Neuron (in vitro differentiated cells): Measurements from ENCODE around the gene CELA1.

Experiments
- H2AFZ ChIP-seq: one replicate; pipeline ENCODE4 v1.6.1; 2013; ENCODE audit warnings: low read depth, mild to moderate bottlenecking, inconsistent platforms, low read length, moderate library complexity
- H3K27me3 ChIP-seq: one replicate; pipeline ENCODE4 v1.6.1; 2013; ENCODE audit warnings: low read length; ENCODE audit not compliant: insufficient read depth
- H3K36me3 ChIP-seq: one replicate; pipeline ENCODE4 v1.6.1; 2013; ENCODE audit warnings: low read length; ENCODE audit not compliant: insufficient read depth
- H3K4me1 ChIP-seq: one replicate; pipeline ENCODE4 v1.6.1; 2013; ENCODE audit warnings: low read length; ENCODE audit not compliant: insufficient read depth
- H3K4me3 ChIP-seq: 2 replicates; pipeline ENCODE4 v1.5.1; 2013; ENCODE audit warnings: mild to moderate bottlenecking, low read length, moderate library complexity
- H3K9me3 ChIP-seq: one replicate; pipeline ENCODE4 v1.6.1; 2013; ENCODE audit warnings: low read length

CELA1 gene

GRCh38 chr12:51369581-51369980, 23.1 kb upstream of the CELA1 start:
- peaks cover 8% of the 10 kb centered on the region for H3K4me1 ChIP-seq
- H3K4me3 ChIP-seq, result no peak overlapping the region
- no peaks in the 10 kb centered on the region for H3K36me3 ChIP-seq
- H3K9me3 ChIP-seq, result no peaks in the 10 kb centered on the region
- H3K27me3 ChIP-seq, result no peaks in the 10 kb centered on the region
- H2AFZ ChIP-seq, result no peak overlapping the region

GRCh38 chr12:51368640-51369517, 22.4 kb upstream of the CELA1 start:
- no peak overlapping the region for H2AFZ ChIP-seq
- H3K36me3 ChIP-seq, result no peaks in the 10 kb centered on the region
- H3K9me3 ChIP-seq, result no peaks in the 10 kb centered on the region
- peaks cover 8% of the 10 kb centered on the region for H3K4me1 ChIP-seq
- H3K27me3 ChIP-seq, result peaks cover 3% of the 10 kb centered on the region
- H3K4me3 ChIP-seq, result no peak overlapping the region

- H3K4me3 ChIP-seq, result no peak overlapping the region
- peaks cover 8% of the 10 kb centered on the region for H3K27me3 ChIP-seq
- no peaks in the 10 kb centered on the region for H3K9me3 ChIP-seq
- H2AFZ ChIP-seq, result no peak overlapping the region
- H3K4me1 ChIP-seq, result no peaks in the 10 kb centered on the region
- H3K36me3 ChIP-seq, result no peaks in the 10 kb centered on the region
These were observed 18.8 kb upstream of the CELA1 start for GRCh38 chr12:51365276-51365675.

- Histone ChIP-seq H3K4me1 (no peaks in the 10 kb centered on the region), H3K4me3 (no peak overlapping the region), H3K36me3 (no peaks in the 10 kb centered on the region), H3K9me3 (no peaks in the 10 kb centered on the region), H2AFZ (no peak overlapping the region), H3K27me3 (peaks cover 8% of the 10 kb centered on the region)
These were observed 17.5 kb upstream of the CELA1 start for GRCh38 chr12:51364001-51364400.

- Histone ChIP-seq H3K4me1 (no peaks in the 10 kb centered on the region), H3K27me3 (peaks cover 8% of the 10 kb centered on the region), H3K4me3 (no peak overlapping the region), H3K9me3 (no peaks in the 10 kb centered on the region), H2AFZ (no peak overlapping the region), H3K36me3 (no peaks in the 10 kb centered on the region)
These were observed 16.4 kb upstream of the CELA1 start for GRCh38 chr12:51362747-51363342.

- H3K36me3 ChIP-seq, result no peaks in the 10 kb centered on the region
- no peak overlapping the region for H3K4me3 ChIP-seq
- H3K9me3 ChIP-seq, result no peaks in the 10 kb centered on the region
- no peak overlapping the region for H2AFZ ChIP-seq
- H3K27me3 ChIP-seq, result peaks cover 8% of the 10 kb centered on the region
- no peaks in the 10 kb centered on the region for H3K4me1 ChIP-seq
These were observed 15.8 kb upstream of the CELA1 start for GRCh38 chr12:51362307-51362706.

GRCh38 chr12:51361161-51362016, 14.9 kb upstream of the CELA1 start:
- no peaks in the 10 kb centered on the region for H3K9me3 ChIP-seq
- no peaks in the 10 kb centered on the region for H3K4me1 ChIP-seq
- no peak overlapping the region for H3K4me3 ChIP-seq
- H3K27me3 ChIP-seq, result peaks cover 8% of the 10 kb centered on the region
- no peak overlapping the region for H2AFZ ChIP-seq
- no peaks in the 10 kb centered on the region for H3K36me3 ChIP-seq

- H3K4me3 ChIP-seq, result no peak overlapping the region
- no peaks in the 10 kb centered on the region for H3K36me3 ChIP-seq
- no peaks in the 10 kb centered on the region for H3K9me3 ChIP-seq
These were observed 13.8 kb upstream of the CELA1 start for GRCh38 chr12:51360315-51360714.

GRCh38 chr12:51359851-51360250, 13.4 kb upstream of the CELA1 start:
- no peak overlapping the region for H2AFZ ChIP-seq
- H3K4me3 ChIP-seq, result no peak overlapping the region
- H3K36me3 ChIP-seq, result no peaks in the 10 kb centered on the region
- H3K9me3 ChIP-seq, result no peaks in the 10 kb centered on the region
- H3K4me1 ChIP-seq, result no peaks in the 10 kb centered on the region
- peaks cover 8% of the 10 kb centered on the region for H3K27me3 ChIP-seq

More at GRCh38 chr12:51360315-51360714, 13.8 kb upstream of the CELA1 start:
- H3K27me3 ChIP-seq, result peaks cover 8% of the 10 kb centered on the region
- no peaks in the 10 kb centered on the region for H3K4me1 ChIP-seq
- no peak overlapping the region for H2AFZ ChIP-seq

- H3K9me3 ChIP-seq, result no peaks in the 10 kb centered on the region
- peaks cover 4% of the 10 kb centered on the region for H3K27me3 ChIP-seq
- no peaks in the 10 kb centered on the region for H3K4me1 ChIP-seq
- no peaks in the 10 kb centered on the region for H3K36me3 ChIP-seq
- H2AFZ ChIP-seq, result no peak overlapping the region
- no peak overlapping the region for H3K4me3 ChIP-seq
These were observed 12.0 kb upstream of the CELA1 start for GRCh38 chr12:51358496-51358895.

GRCh38 chr12:51357374-51358047, 11.0 kb upstream of the CELA1 start:
- no peak overlapping the region for H3K4me3 ChIP-seq
- peaks cover 4% of the 10 kb centered on the region for H3K27me3 ChIP-seq
- no peaks in the 10 kb centered on the region for H3K4me1 ChIP-seq
- H2AFZ ChIP-seq, result no peak overlapping the region
- no peaks in the 10 kb centered on the region for H3K36me3 ChIP-seq
- no peaks in the 10 kb centered on the region for H3K9me3 ChIP-seq

GRCh38 chr12:51351913-51352532, 5.5 kb upstream of the CELA1 start:
- no peak overlapping the region for H2AFZ ChIP-seq
- no peak overlapping the region for H3K4me3 ChIP-seq
- H3K36me3 ChIP-seq, result no peaks in the 10 kb centered on the region
- H3K4me1 ChIP-seq, result no peaks in the 10 kb centered on the region
- no peaks in the 10 kb centered on the region for H3K9me3 ChIP-seq
- no peaks in the 10 kb centered on the region for H3K27me3 ChIP-seq
